OCI-M1 (cell line): Measurements from ENCODE around the gene ATAD3B.

Source experiments
- DNase-seq: peaks from one replicate; lab custom pipeline; 2025; lab: John Stamatoyannopoulos, UW

The ATAD3B gene

DNA sequence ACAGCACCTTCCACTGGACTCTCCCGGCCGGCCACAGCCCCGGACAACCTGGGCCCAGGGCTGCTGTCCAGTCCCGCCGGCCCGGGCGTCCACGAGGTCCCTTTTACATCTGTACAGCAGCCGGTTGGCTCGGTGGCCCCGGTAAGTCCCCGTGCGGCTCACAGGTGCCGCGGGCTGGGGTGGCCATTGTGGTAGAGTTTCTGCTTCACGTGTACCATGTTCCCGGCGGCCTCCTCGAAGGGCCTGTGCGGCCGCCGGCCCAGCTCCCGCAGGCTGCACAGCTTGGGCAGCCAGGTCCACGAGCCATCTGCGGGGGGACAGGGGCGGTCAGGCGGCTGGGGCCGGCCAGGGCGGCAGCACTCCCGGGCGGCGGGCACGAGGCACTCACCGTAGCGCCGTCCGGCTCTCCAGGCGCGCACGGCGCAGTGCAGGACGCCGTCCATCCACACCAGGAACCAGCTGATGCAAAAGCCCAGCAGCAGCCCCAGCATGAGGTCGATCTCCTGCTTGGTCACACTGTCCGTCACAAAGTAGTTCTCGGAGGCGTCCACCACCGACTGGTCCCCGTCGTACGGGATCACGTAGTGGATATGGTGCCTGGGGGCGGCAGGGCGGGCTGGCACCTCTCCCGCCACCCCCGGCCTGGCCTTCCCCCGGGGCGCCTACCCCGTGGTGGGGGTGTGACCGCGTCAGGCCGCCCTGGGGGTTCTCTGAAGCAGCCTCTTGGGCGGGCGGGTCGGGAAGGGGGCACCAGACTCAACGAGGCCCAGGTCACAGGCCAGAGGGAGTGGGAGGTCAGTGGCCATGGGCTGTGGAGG lies 63.8 kb downstream of the ATAD3B start:
- DNase-seq = no peak

GRCh38 chr1:1536019-1536937 lies 64.7 kb downstream of the ATAD3B start:
- no peak for DNase-seq

GRCh38 chr1:1536938-1537546 lies 65.5 kb downstream of the ATAD3B start:
- no peak for DNase-seq

DNA sequence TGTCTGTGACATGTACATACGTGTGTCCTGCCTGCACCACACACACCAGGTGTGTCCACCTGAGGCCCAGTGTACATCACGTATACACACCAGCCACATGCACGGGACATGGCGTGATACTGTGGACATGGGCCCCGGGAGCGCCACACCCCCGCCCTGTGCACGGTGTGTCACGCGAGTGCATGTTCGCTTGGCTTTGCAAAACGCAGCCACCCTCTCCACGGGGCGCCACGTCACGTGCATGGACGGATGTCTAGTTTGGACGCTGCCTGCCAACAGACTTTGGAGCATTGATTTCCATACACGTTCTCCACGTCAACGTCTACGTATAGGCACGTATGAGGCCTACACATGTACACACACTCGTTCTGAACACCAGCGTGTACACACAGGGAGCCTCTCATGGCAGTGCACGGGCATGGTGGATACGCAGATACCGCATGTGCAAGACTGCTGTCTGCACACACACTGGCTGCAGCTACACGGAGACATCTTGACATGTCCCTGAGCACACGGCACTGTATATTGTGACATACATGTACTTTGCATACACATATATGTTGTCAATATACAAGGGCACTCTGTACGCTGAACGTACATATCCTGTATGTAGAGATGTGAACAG lies 66.2 kb downstream of the ATAD3B start:
- DNase-seq = no peak

DNA sequence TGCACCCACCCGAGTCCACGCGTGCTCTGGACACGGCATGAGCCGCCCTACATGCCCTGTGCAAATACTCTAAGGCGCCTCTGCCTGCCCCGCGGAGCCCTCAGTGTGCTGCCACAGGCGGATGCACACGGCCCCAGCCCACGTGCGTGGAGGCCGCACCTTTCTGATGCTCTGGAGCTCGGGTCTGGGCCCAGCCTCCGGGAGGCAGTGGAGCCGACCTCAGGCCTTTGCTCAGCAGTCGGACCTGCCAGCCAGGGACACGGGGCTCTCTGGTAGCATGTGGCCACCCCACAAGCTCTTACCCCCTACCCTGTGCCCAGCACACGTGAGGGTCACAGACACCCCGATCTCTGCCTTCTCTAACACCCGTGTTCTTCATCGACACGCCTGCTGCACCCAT lies 66.8 kb downstream of the ATAD3B start:
- DNase-seq = no peak

DNA sequence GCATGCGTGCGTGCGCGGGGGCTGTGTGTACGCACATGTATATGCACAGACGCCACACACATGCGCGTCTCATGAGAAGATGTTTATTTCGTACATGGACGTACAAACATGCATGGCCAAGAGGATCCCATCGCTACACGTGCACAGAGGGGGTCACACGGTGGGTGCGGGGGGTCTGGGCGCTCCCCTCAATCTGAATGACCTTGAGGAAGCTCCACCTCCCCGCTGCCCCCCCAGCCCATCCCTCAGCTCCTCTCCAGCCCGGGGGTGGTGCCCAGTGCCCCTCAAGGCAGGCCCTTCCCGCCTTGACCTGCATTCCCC lies 67.4 kb downstream of the ATAD3B start:
- no peak for DNase-seq

DNA sequence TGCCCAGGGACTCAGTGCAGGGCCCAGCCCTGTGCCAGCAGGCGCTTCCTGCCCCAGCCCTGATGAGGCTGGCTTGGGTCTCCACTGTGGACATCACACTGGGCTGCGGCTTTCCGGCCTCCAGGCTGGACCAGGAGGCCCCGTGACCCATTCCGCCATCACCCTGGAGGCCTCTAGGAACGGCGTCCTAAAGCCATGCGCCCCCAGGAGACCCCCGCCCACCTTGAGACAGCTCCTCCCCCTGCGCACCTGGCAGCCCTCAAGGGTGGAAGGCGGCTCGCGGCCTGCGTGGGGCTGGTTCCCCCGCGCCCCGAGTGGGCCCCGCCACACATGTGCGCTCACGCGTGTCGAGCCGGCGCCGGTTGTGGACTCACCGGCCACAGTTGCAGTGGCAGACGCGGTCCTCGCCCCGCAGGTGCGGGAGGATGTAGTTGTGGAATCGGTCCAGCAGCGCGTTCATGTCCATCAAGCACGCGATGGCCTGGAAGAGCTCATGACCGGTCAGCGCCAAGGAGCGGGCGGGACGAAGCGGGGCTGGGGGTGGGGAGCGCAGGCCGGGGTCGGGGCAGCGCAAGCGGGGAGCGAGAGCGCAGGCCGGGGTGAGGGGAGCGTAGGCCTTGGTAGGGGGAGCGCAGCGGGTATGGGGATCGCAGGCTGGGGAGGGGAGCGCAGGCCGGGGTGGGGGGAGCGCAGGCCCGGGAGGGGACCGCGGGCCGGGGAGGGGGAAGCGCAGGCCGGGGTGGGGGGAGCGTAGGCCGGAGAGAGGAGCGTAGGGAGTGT lies 67.9 kb downstream of the ATAD3B start:
- DNase-seq = no peak

- DNase-seq = no peak
Measured at GRCh38 chr1:1540090-1540817, 68.7 kb downstream of the ATAD3B start, which contains the start of gene TMEM240. TMEM240 (minus strand) TSS chr1:1540624; CDS start chr1:1540346, 278 bp downstream.

- no peak for DNase-seq
Measured at GRCh38 chr1:1540818-1541628, 69.5 kb downstream of the ATAD3B start.

GRCh38 chr1:1541956-1542765 lies 70.6 kb downstream of the ATAD3B start:
- DNase-seq = no peak

DNA sequence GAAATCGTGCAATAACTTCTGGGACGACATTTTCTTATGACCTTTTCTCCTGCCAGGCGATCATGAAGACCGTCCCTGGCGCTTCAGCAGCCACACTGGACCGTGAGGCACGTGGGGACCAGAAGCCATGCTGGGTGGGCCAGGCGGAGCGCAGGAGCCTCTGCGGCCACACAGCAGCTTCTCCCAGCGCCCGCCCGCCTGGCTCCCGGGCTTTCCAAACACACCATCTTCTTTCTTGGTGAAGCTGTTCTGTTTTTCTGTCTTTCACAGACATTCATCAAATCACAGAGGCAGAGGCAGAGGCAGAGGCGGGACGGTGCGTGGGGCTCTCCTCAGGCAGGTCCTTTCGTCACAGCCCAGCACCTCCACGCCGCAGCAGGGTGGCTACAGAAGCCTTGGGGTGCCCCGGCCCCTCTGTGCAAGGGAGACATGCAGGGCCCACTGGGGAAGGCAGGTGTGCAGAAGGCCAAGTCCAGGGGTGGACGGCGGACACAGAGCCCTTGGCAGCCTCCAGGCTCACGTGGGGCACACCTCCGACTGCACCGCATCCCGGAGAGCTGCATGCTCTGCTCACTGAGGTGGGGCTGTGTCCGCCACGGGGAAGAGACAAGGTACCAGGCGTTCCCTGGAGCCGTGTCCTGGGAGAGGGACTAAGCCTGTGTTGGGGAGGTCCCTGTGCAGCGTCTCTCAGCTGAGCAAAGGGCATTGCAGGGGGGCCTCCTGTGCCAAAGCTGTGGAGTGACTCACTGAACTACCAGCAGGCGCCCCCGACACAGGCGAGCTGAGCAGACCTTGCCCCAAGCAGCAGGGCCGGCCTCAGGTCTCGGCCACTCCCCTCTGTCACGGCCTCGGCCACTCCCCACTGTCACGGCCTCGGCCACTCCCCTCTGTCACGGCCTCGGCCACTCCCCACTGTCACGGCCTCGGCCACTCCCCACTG lies 71.5 kb downstream of the ATAD3B start:
- DNase-seq = no peak

DNA sequence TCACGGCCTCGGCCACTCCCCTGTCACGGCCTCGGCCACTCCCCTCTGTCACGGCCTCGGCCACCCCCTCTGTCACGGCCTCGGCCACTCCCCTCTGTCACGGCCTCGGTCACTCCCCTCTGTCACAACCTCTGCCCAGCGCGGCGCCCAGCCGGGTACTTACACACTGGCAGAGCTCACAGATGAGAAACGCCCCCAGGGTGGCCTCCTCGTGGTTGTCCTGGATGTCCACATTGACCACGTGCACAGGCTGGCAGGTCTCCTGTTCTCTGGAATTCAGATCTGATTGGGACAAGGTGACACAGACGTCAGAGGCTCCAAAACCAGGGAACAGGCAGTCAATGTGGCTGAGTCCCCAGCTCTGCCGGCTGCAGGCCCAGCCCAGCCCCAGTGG lies 72.1 kb downstream of the ATAD3B start:
- DNase-seq = no peak

GRCh38 chr1:1544544-1544943 lies 73.0 kb downstream of the ATAD3B start:
- DNase-seq = no peak
